ENCODE results near the gene RNF115.

Gene RNF115

GRCh38 chr1:145714524-145715111 lies 109.3 kb downstream of the RNF115 start:
- no peak for DNase-seq
- Histone ChIP-seq H3K9me3 (no peaks in the 10 kb centered on the region), H3K4me1 (no peaks in the 10 kb centered on the region), H3K4me3 (ENCODE audit: low read depth, low read length) (no peak overlapping the region), H3K27me3 (no peaks in the 10 kb centered on the region), H3K36me3 (no peaks in the 10 kb centered on the region)
- no peak for TF ChIP-seq CTCF (IDR thresholded peaks at IDR 0.05; ENCODE audit: low read depth, low read length)

- no peak for TF ChIP-seq CTCF (IDR thresholded peaks at IDR 0.05; ENCODE audit: low read depth, low read length)
- H3K4me1 ChIP-seq: no peaks in the 10 kb centered on the region
- no peaks in the 10 kb centered on the region for H3K27me3 ChIP-seq
- no peak overlapping the region for H3K4me3 ChIP-seq (ENCODE audit: low read depth, low read length)
- no peaks in the 10 kb centered on the region for H3K36me3 ChIP-seq
- no peaks in the 10 kb centered on the region for H3K9me3 ChIP-seq
- DNase-seq: no peak
Observed at GRCh38 chr1:145711213-145711651, 112.7 kb downstream of the RNF115 start.

GRCh38 chr1:145710291-145711027 lies 113.4 kb downstream of the RNF115 start:
- TF ChIP-seq CTCF (IDR thresholded peaks at IDR 0.05; ENCODE audit: low read depth, low read length): no peak
- Histone ChIP-seq H3K4me1 (no peaks in the 10 kb centered on the region), H3K36me3 (no peaks in the 10 kb centered on the region), H3K27me3 (no peaks in the 10 kb centered on the region), H3K9me3 (no peaks in the 10 kb centered on the region), H3K4me3 (ENCODE audit: low read depth, low read length) (no peak overlapping the region)
- DNase-seq: no peak

GRCh38 chr1:145708063-145708462 lies 115.8 kb downstream of the RNF115 start:
- TF ChIP-seq CTCF (IDR thresholded peaks at IDR 0.05; ENCODE audit: low read depth, low read length): no peak
- Histone ChIP-seq H3K4me1 (no peaks in the 10 kb centered on the region), H3K36me3 (no peaks in the 10 kb centered on the region), H3K27me3 (no peaks in the 10 kb centered on the region; the same call in 1 of the 2 replicates), H3K9me3 (no peaks in the 10 kb centered on the region), H3K4me3 (ENCODE audit: low read depth, low read length) (no peak overlapping the region)
- DNase-seq: no peak

- Histone ChIP-seq H3K4me1 (no peaks in the 10 kb centered on the region), H3K36me3 (no peaks in the 10 kb centered on the region), H3K4me3 (ENCODE audit: low read depth, low read length) (no peak within 1 kb of the TSS), H3K9me3 (no peaks in the 10 kb centered on the region), H3K27me3 (no peaks in the 10 kb centered on the region; the same call in 1 of the 2 replicates)
- no peak for TF ChIP-seq CTCF (IDR thresholded peaks at IDR 0.05; ENCODE audit: low read depth, low read length)
- no peak for DNase-seq
Observed at GRCh38 chr1:145707183-145707867, 116.6 kb downstream of the RNF115 start, which contains the start of gene PDZK1. PDZK1 (minus strand) TSS chr1:145707368; CDS start chr1:145688021, 19,347 bp downstream.

Measured in BE2C (cell line).